Activated gamma-delta T cell treated with anti-CD3 and anti-CD28 coated beads, Interleukin-2, amount 50 U/mL, for 16 hours (primary cell): Measurements from ENCODE around the gene GNG13.
"Not testable (repeated sequence)": the region's sequence is repeated elsewhere in the genome, so short reads cannot be mapped to it uniquely, and the experiment has no call there.

Source experiments
- DNase-seq: peaks from one replicate; pipeline ENCODE4 v3.0.0-alpha.2; 2020; ENCODE audit warnings: low read depth

Gene GNG13

GRCh38 chr16:799948-800833, at the start of gene GNG13:
Gene GNG13, minus strand, starts transcription at chr16:800734. Its CDS starts 1,657 bp downstream, at chr16:799077.
- no peak for DNase-seq

GRCh38 chr16:848510-849253, 48.1 kb upstream of the GNG13 start:
- DNase-seq: no peak

GRCh38 chr16:847681-848445, 47.3 kb upstream of the GNG13 start:
- no peak for DNase-seq

- DNase-seq: no peak
These were observed 46.6 kb upstream of the GNG13 start for GRCh38 chr16:847151-847550.

- no peak for DNase-seq
These were observed 44.8 kb upstream of the GNG13 start for GRCh38 chr16:845351-845745.

GRCh38 chr16:844638-845350, 44.3 kb upstream of the GNG13 start:
- no peak for DNase-seq

GRCh38 chr16:843771-844170, 43.2 kb upstream of the GNG13 start:
- DNase-seq: no peak

- DNase-seq: no peak
These were observed 42.4 kb upstream of the GNG13 start for GRCh38 chr16:842711-843560.

GRCh38 chr16:842061-842476, 41.5 kb upstream of the GNG13 start:
- no peak for DNase-seq

- no peak for DNase-seq
These were observed 41.0 kb upstream of the GNG13 start for GRCh38 chr16:841455-842060.

- DNase-seq: no peak
These were observed 40.3 kb upstream of the GNG13 start for GRCh38 chr16:840561-841454.

- no peak for DNase-seq
These were observed 39.3 kb upstream of the GNG13 start for GRCh38 chr16:839643-840408.

- DNase-seq: no peak
These were observed 38.2 kb upstream of the GNG13 start for GRCh38 chr16:838741-839140.

GRCh38 chr16:836822-837221, 36.3 kb upstream of the GNG13 start:
- not testable (repeated sequence) for DNase-seq

- DNase-seq: no peak
These were observed 35.7 kb upstream of the GNG13 start for GRCh38 chr16:836221-836620.

- DNase-seq: no peak
These were observed 34.8 kb upstream of the GNG13 start for GRCh38 chr16:835373-835772.

- DNase-seq: no peak
These were observed 32.9 kb upstream of the GNG13 start for GRCh38 chr16:833411-833810.

- no peak for DNase-seq
These were observed 32.3 kb upstream of the GNG13 start for GRCh38 chr16:832652-833336.
